NOMO-1 treated with dmso at 0.1 percent for 144 hours (cell line): ENCODE results near the gene MXD4.
"Not testable (repeated sequence)": the region's sequence is repeated elsewhere in the genome, so short reads cannot be mapped to it uniquely, and the experiment has no call there.

Experiments
- DNase-seq: peaks from one replicate; lab custom pipeline; 2025; ENCODE audit not compliant: unreplicated experiment; lab: John Stamatoyannopoulos, UW

The MXD4 gene

GRCh38 chr4:2276581-2277325 lies 14.8 kb upstream of the MXD4 start:
- no peak for DNase-seq

DNA sequence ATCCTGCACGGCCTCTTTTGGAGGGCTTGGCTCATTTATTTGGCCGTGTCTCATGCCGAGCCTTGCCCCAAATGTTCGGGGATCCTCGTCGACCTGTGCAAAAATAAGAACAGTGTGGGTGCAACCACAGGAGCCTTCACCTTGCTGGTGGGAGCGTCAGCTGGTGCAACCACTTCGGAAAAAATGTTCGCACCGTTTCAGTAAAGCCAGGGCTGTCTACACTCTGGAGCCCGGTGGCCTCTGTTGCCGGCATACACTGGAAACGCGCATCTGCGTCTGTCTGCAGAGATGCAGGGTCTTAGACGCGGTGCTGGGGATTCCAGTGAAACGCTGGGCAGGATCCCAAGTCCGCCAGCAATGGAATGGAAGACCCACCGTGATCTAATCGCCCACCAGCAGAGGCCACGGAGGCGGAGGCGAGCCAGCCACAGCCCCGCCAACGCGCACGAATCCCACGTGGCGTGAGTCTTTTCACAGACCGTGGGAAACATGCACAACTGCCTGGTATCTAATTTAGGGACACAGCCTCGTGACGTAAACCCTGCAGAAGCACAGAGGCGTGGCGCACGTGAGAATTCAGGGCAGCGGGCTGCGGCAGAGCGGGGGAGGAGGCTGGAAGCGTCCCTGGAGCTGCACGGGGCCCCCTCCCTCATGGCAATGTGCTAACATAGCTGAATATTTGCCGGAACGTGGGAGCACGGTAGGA lies 13.8 kb upstream of the MXD4 start:
- DNase-seq: no peak

DNA sequence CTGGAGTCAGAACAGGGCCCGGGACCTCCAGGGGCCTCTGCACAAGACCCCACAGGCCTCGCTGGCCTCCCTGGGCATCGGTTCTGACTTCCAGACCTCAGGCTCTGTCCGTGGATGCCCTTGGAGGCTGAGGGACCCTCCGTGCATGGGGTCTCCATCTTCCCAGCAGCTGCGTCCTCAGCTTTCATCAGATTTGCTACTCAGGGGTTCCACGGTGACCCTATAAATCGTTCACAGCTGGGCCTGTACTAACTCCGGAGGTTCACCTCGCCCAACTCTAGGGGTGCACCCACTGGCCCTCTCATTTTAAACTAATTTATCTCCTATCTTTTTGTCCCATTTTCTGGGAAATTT lies 13.1 kb upstream of the MXD4 start:
- not testable (repeated sequence) for DNase-seq

GRCh38 chr4:2274320-2275043 lies 12.6 kb upstream of the MXD4 start:
- DNase-seq: no peak

DNA sequence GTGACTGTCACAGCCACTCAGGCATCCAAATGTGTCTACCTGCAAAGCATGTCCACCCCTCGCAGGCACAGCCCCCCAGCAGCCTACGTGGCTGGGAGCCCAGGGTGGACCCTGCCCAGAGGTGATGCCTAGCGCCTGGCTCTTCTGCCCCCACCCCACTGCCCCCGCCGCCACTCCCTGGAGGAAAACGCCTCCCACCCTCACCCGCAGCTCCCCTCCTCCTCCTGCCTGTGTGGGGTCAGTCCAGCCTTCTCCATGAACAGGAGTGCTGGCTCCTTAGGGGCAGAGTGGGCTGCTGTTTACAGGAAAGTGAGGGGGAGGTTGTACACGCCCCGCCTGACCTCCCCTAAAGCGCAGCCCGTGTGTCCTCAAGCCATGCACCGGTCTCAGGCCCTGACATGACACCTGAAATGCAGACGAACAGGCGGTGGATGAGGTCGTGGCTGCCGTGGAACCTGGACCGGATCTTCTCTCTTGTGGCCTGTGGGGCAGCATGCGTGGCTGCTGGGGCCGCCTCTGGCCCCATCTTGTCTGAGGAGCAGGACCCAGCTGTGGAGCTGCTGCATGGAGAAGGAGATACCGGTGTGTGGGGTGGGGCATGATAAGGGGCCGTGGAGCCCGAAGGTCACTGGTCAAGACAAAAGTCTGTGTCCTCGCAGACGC lies 11.9 kb upstream of the MXD4 start:
- no peak for DNase-seq

DNA sequence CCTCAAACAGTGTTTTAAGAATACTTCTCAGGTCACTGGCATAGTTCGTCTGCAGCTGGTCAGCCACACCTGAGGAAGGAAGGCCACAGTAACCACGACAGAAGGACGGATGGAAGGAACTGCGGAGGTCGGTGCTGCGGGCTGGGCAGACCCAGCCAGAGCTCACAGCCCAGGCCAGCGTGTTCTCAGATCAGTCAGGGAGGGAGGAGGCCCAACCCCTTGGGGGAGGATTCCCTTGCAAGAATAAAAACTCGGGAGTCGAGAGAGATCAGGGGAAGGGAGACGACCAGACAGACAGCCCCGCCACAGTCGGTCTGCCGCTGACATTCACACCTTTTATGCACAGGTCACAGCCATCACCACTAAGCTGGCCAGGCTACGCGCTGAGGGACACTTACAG lies 11.3 kb upstream of the MXD4 start:
- DNase-seq: no peak

DNA sequence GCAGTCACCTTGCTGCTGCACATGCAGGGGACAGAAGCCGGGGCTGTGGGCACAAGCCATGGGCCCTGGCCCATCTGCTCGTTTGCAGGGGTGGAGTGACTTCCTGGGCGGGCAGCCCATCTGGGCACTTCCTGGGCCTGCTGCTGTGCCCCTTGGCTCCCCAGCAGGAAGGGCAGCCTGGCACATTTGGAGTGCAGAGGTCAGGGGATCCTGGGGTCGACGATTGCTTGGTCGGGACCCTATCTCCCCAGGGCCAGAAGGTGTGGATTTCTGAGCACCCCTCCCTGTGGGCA lies 10.9 kb upstream of the MXD4 start:
- no peak for DNase-seq

DNA sequence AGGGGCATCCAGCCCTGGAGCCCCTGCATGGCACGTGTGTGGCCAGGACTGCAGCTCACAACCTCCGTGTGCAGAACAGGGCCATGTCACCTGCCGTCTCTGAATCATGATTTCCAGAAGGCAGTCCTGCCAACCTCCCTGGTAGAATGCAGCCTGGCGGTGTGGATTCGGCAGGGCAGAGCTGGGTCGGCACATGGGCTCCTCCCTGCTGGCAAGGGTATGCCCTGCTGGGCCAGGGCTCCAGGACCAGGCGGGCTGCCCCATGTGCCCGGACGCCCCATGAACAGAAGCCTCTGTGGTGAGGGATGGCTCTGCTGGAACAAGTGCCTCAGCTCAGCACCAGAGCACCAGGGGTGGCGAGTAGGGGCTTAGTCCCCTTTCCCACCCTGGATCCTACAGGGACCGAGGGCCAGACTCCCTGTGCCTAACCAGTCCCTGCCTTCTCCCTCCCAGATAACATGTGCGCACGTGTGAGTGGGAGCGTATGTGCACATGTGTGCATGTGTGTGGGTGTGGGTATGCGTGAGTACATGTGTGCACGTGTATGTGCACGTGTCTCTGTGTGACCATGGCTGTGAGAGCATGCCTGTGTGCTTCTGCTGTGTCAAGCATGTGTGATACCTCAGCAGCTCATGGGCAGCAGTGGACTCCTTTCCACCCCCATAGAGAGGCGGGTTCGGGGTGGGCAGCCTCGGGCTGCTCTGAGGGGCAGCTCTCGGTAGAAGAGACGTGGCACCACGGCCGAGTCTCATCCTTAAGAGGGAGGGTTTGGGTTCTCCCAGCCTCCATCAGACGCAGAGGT lies 10.3 kb upstream of the MXD4 start:
- DNase-seq: no peak

DNA sequence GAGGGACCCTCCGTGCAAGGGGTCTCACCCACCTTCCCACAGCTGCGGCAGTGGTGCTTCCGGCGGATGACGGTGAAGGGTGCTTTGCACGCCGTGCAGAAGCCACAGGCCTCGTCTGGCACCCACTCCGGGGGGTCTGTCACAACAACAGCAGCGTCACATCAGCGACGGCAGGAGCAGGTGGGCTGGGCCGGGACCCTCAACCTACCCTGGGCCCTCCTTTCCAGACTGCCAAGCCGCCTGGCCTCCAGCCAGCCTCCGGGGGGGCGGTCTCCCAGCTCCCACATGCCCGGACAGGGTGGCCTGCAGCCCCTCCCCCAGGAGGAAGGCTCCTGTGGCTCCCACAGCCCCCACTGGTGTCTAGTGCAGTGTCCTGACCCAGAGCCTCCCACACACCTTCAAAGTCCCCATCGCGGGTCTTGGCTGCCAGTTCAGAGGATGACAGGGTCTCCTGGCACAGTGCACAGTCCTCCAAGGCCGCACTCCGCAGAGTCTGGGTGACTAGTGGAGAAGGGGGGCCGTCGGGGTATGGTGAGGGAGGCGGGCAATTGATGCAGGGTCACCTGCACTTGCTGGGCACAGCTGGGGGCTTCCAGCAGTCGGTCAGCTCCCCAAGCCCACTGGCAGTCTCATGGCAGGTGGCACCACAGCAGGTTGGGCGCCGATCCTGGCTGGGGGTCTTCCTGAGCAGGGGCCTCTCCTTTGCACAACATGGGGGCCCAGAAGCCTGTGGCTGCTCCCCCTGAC lies 9.5 kb upstream of the MXD4 start:
- no peak for DNase-seq

DNA sequence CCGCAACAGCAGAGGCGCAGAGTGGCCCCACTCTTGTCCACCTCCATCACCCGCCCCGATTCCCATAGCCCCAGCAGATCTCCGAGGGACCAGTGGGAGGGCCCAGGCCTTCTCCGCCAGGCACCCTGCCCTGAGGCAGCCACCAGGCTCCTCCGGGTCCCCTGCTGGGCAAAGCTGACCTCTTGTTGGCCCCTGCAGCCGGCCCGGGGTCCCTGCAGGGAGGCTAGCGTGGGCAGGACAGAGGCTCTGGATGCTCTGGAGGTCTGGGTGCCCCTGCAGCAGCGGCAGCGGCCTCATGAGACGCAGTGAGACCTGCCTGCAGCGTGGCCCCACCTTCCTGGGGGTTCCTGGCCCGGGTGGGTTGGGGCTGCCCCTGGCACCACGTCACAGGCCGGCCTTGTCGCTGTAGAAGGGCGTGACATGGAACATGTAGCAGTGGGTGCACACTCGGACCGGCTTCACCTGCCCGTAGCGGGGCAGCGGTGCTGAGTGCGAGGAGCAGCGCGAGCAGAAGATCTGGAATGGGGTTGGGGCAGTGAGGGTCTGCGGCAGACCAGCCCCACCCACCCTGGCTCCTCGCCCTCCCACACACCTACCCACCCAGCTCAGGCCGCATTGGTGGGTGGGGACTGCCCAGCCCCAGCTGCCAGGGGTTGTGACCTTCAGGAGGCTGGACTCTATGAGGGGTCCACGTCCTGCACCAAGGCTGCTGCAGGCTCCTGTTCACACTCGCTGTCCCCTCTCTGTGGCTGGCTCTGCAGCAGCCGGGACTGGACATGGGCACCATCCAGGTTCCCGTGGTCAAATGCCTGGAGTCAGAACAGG lies 8.6 kb upstream of the MXD4 start:
- DNase-seq: no peak

DNA sequence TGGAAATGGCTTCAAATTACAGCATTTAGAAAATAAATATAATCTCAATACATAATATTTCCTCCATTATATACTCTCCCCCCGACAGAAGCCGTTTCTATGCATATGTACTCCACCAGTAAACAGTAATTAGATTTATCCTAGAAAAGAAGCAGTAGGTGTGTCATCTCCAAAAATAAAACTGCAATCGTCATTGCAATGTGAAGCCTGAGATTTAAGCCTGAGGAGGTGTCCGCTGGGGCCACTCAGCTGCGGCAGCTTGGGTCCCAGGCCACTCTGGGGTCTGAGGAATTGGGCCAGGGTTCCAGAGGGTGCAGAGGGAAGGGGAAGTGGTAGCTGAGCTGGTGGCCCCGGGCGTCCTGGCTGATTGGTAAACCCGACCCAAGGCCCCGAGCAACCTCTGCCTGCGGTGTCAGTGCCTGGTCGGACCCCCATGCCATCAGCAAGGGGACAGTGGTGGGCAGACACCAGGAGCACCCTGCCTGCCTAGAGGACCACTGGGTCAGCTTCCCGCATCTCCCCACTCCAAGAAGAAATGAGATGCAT lies 7.8 kb upstream of the MXD4 start:
- no peak for DNase-seq

GRCh38 chr4:2269206-2269531 lies 7.3 kb upstream of the MXD4 start:
- DNase-seq: no peak

DNA sequence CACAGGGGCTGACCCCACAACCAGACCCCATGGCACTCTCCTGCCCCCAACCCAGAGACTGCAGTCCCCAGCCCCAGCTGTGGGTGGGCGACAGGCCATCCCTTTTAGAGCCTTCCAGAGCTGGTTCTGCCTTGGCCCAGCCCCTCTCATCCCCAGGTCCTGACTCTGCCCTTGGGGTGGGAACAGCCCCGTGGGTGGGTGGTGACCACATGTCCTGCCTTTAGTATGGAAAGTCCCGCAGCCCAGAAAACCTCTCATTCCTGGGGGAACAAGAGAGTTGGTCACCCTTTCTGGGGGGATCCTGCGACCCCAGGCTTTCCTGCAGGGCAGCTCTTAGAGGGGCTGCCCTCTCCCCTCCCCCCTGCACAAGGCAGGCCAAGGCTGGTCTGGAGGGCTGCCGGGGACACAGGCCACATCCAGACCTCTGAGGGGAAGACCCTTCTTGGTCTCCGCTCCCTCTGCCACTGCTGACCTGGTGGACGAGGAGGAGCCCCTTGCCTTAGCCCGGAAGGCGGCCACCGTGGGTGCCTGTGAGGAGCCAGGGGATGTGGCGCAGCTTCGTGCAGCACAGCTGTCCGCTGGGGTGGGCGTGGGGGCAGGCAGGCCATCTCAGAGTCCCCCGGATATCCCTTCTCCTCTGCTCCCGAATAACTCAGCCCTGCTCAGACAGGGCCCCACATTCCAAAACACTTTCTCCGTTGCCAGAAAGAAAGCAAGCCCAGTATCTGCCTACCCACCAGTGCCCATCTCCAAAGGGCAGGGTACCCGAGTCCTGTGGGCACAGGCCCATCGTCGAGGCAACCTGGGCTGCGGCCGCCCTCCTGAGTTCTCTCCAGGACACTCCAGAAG lies 6.7 kb upstream of the MXD4 start:
- no peak for DNase-seq

- no peak for DNase-seq
These were observed 5.9 kb upstream of the MXD4 start for GRCh38 chr4:2267841-2268240.

GRCh38 chr4:2267320-2267811 lies 5.5 kb upstream of the MXD4 start:
- no peak for DNase-seq

GRCh38 chr4:2266821-2267220 lies 4.9 kb upstream of the MXD4 start:
- no peak for DNase-seq

- DNase-seq: no peak
These were observed 4.3 kb upstream of the MXD4 start for GRCh38 chr4:2266181-2266580.
